NCI-H2196 treated with DMSO at 0.1 percent for 48 hours (cell line): ENCODE results near the gene MBIP.

Experiments used
- DNase-seq: peaks from one replicate; lab custom pipeline; 2025; ENCODE audit not compliant: unreplicated experiment; lab: John Stamatoyannopoulos, UW

Gene MBIP

DNA sequence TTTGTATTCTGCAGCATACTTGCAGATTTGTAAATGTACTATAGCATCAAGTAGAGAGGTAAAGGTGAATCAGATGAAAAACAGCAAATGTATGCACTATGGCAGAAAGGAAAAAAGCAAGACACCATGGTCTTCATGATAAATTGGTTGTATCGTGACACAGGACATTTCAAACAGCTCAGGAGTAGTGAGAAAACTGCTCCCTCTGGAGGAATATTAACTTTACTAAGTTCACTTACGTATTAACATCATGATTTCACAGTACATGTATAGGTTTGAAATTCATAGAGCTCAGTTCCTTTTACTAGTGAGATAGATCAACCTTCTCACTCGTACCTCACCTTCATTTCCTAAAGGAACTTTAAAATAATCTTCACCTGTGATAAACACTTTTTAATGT is 6.5 kb downstream of the MBIP start:
- DNase-seq: no peak

- no peak for DNase-seq
Measured at GRCh38 chr14:36313206-36313605, 7.2 kb downstream of the MBIP start.

- no peak for DNase-seq
Measured at GRCh38 chr14:36306836-36307235, 13.6 kb downstream of the MBIP start.

DNA sequence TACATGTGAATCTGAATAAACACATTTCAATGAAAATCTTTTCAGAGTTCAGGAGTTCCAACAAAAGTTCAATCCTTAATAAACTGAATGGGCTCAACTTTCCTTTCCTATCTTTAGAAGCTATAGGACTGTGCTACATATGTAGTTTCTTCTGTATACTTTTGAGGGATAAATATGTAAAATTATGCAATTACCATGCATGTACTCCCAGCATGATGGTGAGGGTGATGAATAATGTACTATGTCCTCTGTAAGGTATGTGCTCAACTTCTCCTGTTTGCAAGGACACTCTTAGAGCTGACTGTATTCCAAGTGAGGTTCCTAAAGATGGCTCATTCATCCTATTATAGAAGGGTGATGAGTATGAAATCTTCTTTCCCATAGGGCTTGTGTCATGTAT is 15.5 kb downstream of the MBIP start:
- DNase-seq: no peak

DNA sequence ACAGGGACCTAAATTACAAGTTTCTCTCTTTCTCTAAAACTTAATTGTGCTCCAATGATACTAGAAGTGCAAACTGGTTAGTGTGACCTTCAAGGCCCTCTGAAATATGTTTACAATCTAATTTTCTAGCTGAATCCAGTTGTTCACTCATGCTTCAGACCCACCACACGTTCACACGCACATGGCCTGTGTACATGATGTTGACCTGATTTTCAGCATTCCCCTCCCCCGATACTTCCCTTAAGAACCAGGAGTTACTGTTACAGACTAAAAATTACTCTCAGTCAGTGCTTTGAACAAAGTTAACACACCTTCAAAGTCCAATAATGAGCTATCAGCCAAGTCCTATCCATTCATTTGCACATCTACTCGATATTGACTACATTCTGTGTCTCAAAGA is 16.5 kb downstream of the MBIP start:
- DNase-seq: no peak

GRCh38 chr14:36302823-36303222 is 17.6 kb downstream of the MBIP start:
- no peak for DNase-seq

DNA sequence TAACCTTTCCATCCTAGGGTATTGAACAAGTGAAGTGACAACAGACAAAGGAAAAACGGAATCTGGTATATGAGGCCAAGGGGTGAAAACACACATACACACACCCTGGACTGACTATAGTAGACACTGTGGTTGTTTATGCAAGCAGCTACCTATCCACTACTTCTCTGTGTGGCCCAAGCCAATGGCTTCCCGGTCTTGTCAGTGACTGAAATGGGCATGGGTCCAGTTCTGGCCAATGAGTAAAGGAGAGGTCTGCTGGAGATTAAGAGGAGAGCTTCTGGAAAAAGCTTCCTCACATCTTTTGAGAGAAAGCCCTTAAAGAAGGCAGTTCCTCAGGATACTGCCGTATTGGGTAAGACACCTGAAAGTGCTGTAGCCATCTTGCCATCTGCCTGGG is 19.3 kb downstream of the MBIP start:
- DNase-seq: no peak

DNA sequence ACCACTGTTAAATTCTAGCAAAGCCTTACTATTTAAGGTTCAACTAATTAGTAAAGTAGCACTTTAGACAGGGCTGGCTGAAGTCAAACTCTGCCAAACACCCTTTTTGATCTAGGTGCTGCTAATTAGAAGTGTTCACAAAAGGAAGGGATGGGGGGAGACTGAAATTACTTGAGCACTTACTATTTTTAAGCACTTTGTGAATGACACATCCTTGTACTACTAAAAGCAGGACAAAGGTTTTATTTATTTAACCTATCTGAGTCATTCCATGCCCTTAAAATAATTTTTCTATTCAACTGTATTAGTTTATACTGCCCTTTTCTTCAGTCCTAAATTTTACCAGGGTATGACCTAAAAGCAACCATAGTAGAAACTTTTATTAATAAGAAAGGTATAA is 20.1 kb downstream of the MBIP start:
- DNase-seq: no peak

DNA sequence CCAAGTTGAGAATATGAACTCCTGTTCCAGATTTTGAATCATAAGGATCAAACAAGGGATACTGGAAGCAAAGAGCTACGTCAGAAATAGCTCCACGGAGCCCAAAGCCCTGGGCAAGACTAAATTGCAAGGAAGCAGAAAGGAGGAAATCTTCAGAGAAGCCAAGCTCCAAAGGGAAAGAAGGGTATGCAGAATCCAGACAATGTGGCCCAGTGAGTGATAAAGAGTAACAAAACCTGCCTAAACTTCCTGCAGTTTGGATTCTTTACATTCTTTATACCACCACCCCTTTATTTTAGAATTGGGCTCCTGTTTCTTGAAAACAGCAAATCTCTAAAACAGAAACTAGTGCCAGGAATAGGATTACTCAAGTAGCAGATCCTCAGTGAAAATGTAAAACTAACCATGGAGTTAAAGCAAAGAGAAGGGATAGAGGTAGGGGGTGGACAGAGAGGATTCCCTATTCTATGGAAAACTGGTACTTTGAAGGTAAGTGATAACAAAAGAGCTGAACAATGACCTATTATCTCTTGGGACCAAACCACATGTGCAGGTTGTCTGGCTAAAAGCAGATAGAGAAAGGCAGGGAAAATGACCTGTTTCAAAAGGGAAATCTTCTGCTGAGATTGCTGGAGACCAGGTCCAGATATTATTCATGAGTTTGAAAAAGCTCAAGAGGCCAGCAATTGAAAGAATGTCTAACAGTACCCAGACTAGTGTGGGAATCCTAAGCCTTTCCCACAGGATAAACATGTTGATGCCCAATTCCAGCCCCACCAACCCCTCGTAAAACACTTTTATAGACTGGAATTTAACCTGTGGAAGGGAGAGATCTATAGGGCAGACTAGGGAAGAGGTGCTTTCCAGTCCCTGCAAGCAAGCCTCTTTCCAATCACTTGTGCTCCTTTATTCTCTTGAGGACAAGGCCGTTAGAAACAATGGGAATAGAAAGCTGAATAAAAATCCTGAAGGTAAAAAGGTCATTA is 24.5 kb downstream of the MBIP start:
- no peak for DNase-seq

DNA sequence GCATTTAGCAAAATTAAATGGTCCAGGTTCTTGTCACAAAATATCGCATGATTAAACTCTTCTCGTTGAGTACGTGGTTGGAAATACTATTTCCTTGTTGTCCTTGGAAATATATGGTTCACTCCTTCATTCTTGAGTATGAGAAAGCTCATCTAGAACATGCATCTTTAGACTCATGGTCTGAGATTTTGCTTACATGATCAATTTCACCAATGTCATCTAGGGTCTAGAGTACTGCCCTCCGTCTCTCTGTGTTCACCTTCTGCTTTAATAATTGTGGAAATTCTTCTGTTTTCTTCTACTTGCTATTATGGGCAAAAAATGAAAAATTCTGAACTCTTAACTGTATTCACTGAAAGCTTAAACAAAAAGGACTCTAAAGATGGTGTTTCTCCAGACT is 25.9 kb downstream of the MBIP start:
- DNase-seq: no peak

DNA sequence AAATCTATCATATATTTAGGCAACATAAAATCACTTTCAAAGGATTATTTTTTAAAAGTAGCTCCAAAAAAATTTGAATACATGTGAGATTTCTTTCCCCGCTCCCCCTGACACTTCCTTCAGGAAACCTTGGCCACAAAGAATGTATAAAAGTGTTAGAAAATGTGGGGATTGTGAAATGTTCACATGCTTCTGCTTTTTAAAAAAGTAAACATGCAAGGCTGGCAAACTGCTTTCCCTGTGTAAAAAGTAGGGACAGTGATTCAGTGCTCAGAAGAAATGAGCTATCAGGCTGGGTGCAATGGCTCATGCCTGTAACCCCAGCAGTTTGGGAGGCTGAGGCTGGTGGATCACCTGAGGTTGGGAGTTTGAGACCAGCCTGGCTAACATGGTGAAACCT is 26.6 kb downstream of the MBIP start:
- DNase-seq: no peak

DNA sequence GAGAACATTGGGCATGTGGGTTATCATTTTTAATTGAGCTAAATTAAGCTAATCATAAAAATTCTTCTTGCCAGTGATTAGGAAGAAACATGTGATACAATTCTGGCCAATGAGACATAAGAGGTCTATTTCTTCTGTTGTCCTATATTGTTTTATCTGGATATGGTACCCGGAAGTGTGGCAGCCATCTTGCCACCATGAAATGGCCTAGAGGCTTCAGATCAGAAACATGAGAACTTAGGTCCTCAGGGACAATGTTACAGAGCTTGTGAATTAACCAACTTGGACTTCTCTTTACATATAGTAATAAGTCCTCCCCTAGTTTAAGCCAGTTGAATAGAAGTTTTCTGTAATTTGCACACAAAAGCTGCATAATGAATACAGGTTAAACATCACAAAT is 30.5 kb downstream of the MBIP start:
- no peak for DNase-seq

GRCh38 chr14:36288496-36288895 is 31.9 kb downstream of the MBIP start:
- no peak for DNase-seq

GRCh38 chr14:36284971-36285595 is 35.4 kb downstream of the MBIP start:
- DNase-seq: no peak

- DNase-seq: no peak
Measured at GRCh38 chr14:36281309-36281708, 39.1 kb downstream of the MBIP start.

DNA sequence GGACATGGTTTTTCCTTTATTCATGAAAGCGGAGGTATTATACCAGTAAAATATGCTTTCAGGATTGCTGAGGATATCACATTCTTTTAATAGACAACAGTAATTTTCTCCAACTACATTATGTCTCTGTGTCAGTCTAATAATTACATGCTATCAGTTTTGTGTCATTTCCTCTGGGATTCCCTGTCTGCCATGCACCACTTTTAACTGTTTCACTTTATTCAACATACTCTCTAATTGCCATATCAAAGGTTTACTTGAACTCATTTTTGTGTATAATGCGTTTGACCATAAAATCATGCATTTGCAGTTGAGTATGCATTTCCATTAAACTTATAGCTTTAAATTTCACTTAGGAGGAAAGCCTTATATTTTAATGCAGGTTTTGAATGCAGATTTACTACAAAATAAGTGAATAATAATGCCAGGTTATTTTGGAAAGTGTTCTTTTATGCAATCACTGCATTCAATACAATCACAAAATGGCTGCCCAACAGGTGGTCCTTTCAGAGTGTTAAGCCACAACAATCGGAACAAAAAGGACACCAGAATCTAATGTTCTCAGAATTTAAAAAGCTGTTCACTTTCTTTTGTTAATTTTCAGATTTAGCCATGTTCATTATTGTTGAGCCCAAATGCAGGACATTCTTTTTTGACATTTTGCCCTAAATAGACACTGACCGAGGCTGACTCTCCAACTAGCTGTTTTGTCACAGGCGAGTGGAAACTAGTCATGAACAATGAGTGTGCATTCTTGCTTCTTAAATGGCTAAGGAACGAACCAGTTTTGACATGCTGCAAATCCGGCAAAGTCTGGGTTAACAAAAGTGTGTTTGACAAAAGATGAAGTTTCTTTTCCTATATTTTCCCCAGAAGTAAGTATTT is 40.9 kb downstream of the MBIP start:
- no peak for DNase-seq

GRCh38 chr14:36275741-36276140 is 44.7 kb downstream of the MBIP start:
- no peak for DNase-seq

- no peak for DNase-seq
Measured at GRCh38 chr14:36271939-36272907, 48.2 kb downstream of the MBIP start.

- no peak for DNase-seq
Measured at GRCh38 chr14:36271222-36271621, 49.2 kb downstream of the MBIP start.

GRCh38 chr14:36270191-36270590 is 50.2 kb downstream of the MBIP start:
- DNase-seq: no peak
